DOHH2 (cell line): ENCODE measurements around the gene ALCAM.

Experiments used
- EZH2phosphoT487 ChIP-seq: fragments of 200-600 bp; sonication (generic); IDR thresholded peaks from 2 replicates; pipeline ENCODE4 v1.6.1; 2017; ENCODE audit warnings: borderline replicate concordance, mild to moderate bottlenecking, antibody characterized with exemption, low read length, moderate library complexity, mixed read lengths
- TF ChIP-seq, protein P1 (sequence below): fragments of 200-600 bp; sonication (generic); IDR thresholded peaks from one replicate; pipeline ENCODE4 v1.5.1; 2014; ENCODE audit warnings: antibody characterized with exemption, mild to moderate bottlenecking, low read depth, low read length; ENCODE audit not compliant: poor library complexity, severe bottlenecking

DNA sequence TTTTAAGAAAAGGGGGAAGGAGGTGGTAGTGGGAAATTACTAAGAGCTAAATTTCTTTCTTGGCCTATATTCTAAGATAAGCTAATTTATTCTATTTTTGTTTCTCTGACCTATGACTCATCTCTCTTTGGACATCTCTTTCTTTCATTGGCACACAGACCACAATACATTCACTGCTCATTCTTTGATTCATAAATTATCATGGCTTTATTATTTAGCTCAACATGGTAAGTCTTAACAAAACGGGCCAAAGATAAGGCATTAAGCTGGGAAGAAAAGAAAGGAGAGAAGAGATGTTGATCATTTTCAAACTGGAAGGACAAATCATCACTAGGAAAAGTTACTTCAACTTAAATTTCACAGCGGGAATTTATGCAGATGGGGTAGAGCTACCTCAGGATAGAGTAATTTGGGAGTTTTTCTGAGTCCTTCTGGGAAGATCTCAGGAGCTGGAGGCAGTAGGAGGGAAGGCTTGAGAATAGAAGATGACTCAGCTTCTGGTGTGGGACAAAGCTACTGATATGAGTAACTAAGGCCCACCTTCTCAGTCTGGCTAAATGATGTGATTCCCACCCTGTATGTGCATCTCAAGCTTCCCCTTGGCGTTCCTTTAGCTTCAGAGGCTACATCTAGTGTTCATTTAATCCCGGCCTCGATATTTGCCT lies 7.5 kb upstream of the ALCAM start:
- TF ChIP-seq, protein P1, sequence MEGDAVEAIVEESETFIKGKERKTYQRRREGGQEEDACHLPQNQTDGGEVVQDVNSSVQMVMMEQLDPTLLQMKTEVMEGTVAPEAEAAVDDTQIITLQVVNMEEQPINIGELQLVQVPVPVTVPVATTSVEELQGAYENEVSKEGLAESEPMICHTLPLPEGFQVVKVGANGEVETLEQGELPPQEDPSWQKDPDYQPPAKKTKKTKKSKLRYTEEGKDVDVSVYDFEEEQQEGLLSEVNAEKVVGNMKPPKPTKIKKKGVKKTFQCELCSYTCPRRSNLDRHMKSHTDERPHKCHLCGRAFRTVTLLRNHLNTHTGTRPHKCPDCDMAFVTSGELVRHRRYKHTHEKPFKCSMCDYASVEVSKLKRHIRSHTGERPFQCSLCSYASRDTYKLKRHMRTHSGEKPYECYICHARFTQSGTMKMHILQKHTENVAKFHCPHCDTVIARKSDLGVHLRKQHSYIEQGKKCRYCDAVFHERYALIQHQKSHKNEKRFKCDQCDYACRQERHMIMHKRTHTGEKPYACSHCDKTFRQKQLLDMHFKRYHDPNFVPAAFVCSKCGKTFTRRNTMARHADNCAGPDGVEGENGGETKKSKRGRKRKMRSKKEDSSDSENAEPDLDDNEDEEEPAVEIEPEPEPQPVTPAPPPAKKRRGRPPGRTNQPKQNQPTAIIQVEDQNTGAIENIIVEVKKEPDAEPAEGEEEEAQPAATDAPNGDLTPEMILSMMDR, result no peak
- TF ChIP-seq EZH2phosphoT487, result no peak
